GM20431 (cell line): ENCODE data around the gene CEP112.

Experiments
- in situ Hi-C: fragments of 300-500 bp; cut with MseI, MboI; formaldehyde crosslinking; loops from one replicate; pipeline ENCODE4 v1.15.0; 2020; ENCODE audit warnings: low sequenced_read_pairs; ENCODE audit not compliant: unreplicated experiment

CEP112 gene

DNA sequence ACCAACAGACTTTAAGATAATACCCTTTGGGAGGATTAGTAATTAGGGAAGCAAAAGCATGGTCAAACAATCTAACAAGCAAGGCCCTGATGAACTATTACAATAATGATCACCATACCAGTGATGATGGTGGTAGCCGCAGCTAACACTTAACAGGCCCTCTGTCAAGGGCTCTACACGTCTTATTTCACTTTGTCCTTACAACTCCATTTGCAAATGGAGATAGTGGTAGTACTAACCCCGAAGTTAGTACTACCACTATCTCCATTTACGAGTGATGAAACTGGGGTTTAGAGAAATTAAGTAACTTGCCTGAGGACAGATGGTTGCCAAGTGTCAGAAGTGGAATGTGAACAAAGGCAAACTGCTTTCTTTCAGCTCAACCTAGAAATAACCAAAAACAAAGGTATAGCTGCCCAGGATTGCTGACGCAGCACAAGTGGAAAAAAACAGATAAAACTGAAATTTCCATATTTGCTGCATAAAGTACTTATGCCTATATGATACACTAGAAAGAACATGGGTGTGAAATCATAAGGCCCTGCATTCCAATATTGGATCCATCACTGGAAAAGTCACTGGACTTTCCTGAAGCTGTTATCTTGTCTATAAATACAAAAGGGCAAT is 24.6 kb downstream of the CEP112 start:
- in situ Hi-C loops: loop anchor here (25.0 kb wide), 1 partner anchor 880 kb away; no protein-coding TSS in a partner anchor

DNA sequence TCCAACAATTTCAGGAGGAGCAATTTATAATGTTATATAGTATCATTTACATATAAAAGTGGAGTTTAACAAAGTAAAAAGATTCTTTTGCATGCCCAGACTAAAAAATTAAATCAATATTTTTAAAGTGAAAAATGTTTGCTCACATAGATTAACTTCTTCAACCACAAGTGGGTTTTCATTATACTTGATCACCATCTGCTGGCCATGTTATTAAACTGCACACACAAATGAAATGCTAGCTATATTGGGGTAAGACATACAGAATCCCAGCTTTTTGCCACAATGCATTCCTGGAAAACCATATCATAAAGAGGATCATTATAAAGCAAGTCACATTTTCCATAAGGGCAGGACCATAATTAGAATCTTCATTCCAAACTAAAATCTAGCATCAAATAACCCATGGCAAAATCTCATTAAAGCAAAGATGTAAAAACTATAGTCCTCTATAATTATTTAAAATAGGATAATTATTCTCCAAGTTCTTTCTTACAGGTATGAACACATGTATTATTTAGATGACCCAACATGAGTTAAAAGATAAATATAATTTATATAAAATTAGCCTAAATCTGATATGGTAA is 26.3 kb downstream of the CEP112 start:
- in situ Hi-C loops: loop anchor here (25.0 kb wide), 1 partner anchor 878 kb away; no protein-coding TSS in a partner anchor

DNA sequence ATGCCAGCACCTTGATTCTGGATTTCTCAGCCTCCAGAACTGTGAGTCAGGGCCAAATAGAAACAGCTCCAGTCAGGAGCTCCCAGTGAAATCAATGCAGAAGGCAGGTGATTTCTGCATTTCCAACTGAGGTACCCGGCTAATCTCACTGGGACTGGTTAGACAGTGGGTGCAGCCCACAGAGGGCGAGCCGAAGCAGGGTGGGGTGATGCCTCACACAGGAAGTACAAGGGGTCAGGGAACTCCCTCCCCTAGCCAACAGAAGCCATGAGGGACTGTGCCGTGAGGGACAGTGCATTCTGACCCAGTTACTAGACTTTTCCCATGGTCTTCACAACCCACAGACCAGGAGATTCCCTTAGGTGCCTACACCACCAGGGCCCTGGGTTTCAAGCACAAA is 36.9 kb downstream of the CEP112 start:
- in situ Hi-C loops: loop anchor here (25.0 kb wide), 1 partner anchor 868 kb away; no protein-coding TSS in a partner anchor

DNA sequence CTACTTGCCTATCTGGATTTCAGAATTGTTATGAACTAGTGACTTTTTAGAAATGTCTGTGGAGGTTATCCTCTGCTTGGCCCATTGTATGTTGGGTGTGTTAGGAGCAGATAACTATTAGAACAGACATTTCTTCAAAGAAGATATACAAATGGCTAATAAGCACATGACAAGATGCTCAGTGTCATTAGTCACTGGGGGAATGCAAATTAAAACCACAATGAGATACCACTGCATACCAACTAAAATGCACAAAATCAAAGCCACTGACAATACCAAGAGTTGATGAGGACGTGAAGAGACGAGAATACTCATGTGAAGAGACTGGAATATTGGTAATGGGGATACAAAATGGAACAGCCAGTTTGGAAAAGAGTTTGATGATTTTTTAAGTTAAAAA is 39.2 kb downstream of the CEP112 start:
- in situ Hi-C loops: loop anchor here (25.0 kb wide), 1 partner anchor 865 kb away; no protein-coding TSS in a partner anchor

DNA sequence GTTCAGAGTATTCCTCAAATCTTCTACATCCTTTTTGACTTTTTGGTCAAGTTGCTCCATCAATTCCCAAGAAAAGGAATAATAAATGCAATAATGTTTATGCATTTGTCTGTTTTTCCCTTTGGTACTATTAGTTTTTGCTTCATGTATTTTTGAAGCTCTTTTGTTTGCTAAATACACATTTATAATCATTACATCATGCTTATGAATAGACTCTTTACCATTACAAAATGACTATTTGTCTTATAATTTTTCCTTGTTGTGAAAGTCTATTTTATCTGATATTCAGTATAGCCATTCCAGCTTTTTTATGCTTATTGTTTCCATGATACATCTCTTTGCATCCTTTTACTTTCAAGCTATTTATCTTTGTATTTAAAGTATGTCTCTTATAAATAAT is 41.2 kb downstream of the CEP112 start:
- in situ Hi-C loops: loop anchor here (25.0 kb wide), 1 partner anchor 863 kb away; no protein-coding TSS in a partner anchor

DNA sequence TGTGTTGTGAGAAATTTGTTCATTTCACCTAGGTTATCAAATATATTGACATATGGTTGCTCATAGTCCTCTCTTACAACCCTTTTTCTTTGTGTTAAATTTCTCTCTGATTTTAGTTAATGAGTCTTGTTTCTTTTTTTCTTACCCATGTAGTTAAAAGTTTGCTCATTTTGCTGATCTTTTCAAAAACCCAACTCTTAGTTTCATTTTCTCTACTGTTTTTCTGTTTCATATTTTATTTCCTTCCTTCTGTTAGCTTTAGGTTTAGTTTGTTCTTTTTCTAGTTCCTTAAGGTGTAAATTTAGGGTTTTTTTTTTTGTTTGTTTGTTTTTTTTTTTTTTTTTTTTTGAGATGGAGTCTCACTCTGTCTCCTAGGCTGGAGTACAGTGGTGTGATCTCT is 42.4 kb downstream of the CEP112 start:
- in situ Hi-C loops: no loop called here

DNA sequence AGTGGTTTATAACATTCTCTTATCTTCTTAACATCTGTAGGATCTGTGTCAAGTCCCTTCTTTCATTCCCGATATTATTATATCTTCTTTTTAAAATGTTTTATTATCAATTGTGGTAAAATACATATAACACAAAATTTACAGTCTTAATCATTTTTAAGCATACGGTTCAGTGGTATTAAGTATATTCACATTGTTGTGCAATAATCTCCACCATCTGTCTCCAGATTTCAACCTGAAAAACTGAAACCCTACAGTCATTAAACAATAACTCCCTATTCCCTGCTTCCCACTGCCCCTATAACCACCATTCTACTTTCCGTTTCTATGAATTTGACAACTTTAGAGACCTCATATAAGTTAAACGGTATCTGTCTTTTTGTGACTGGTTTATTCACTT is 45.5 kb downstream of the CEP112 start:
- in situ Hi-C loops: no loop called here

DNA sequence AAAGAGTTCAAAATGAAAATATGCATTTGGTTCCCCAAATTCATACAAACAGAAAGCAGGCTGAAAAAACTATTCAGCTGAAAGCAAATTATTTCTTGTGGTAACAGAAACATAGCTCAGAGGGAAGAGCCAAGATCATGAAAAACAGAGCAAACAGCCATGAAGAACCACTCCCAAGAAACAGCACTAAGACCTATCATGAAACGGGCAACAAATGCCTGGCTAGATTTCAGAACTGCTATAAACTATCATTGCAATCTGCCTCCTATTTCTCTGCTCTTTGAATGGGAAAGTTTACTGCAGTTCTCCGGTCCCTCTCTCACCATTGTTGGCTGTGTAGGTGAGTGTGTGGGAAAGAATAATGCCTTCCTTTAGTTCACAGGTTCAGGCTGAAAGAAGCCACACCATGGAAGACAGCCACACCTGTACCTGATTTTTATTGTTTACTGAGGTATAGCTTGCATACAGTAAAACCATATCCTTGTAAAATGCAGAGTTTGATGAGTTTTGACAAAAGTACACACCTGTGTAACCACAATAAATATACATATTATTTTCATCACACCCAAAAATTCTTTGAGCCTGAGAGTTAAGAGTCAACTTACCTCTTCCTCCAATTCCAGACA is 48.2 kb downstream of the CEP112 start:
- in situ Hi-C loops: no loop called here

DNA sequence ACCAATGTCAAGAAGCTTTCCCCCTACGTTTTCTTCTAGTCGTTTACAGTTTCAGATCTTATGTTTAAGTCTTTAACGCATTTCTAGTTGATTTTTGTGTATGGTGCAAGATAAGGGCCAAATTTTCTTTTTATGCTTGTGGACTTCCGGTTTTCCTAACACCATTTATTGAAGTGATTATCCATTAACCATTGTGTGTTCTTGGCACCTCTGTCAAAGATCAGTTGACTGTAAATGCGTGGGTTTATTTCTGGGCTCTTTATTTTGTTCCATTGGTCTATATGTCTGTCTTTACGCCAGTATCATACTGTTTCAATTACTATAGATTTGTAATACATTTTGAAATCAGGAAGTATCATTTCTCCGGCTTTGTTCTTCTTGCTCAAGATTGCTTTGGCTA is 49.5 kb downstream of the CEP112 start:
- in situ Hi-C loops: no loop called here

DNA sequence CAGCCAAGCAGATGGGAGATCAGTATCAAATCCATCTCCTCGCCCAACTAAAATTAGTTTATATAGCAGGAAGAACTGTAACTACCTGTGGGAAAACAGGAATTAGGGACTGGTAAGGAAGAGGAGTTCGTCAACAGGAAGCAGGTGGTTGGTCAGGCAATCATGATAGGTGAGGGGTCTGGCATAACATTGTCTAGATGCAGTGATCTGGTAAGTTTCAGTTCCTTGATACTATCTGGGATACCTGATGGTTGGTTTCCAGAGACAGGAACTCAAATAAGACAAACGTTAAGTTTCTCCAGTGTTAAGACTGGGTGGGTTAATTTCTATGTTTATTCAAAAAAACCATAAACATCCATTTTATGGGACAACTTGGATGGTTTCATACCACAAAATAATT is 53.8 kb downstream of the CEP112 start:
- in situ Hi-C loops: no loop called here

DNA sequence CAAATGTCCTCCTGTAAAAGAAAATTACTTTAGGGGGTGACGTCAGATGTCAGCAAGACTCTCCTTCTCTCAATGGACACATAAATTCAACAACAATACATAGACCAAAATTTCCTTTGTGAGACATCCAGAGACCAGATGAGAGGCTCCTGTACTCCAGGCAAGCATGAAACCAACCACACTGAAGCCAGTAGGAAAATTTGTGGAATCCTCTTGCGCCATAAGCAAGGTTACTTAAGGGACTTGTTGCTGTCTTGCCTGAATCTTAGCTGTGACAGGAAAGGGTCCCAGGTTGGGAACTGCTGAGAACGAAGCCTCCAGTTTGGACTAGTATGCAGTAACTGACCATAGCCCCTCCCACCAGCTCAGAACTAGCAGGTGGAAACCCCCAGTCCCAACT is 56.0 kb downstream of the CEP112 start:
- in situ Hi-C loops: no loop called here

DNA sequence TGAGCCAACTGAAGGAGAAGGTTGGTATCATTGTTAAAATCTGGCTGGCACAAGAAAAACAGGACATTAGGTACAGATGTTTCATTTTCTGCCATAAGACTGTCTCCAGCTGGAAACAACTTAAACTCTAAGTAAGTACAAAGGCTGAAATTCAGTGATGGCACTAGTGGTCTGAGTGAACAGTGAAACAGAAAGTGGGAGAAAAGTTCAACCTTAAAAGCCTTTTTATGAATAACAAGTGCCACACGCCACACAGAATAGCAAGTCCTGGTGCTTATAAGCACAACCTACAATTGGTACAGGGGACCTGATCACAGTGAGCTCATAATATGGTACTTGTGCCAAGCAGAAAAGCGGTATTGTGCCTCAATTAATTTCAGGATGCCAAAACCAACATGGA is 56.7 kb downstream of the CEP112 start:
- in situ Hi-C loops: no loop called here

DNA sequence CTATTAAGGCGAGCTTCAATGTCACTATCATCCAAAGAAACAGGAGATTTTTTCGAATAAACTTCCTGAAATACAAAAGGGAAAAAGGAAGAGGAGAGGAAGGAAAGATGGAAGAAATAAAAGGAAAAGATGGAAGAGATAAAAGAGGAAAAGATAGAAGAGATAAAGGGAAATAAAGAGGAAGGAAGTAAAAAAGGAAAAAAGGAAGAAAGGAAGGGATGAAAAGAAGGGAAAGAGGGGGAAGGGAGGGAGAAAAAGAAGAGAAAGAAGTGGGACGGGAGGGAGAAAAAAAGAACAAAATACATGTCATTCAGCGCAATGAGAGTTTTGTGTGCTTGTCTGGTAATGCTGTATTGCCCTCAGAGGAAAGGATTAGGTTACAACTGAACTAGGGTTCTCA is 62.2 kb downstream of the CEP112 start:
- in situ Hi-C loops: no loop called here

DNA sequence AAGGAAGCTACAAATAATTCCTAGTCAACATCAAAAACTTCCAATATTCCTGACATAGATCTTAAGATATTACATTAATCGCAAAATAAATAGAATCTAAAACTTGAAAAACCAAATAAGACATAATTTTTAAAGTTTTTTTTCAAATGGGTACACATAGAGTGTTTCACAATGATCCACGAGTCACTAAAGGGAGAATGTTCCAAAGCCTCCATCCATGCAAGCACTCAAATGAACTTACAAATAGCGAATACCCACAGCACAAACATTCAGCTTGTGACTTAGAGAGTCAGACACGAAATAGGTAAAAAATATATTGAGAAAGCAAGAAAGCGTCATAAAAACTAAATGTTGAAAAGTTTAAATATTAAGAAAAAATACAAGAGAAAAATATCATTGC is 65.7 kb downstream of the CEP112 start:
- in situ Hi-C loops: no loop called here

DNA sequence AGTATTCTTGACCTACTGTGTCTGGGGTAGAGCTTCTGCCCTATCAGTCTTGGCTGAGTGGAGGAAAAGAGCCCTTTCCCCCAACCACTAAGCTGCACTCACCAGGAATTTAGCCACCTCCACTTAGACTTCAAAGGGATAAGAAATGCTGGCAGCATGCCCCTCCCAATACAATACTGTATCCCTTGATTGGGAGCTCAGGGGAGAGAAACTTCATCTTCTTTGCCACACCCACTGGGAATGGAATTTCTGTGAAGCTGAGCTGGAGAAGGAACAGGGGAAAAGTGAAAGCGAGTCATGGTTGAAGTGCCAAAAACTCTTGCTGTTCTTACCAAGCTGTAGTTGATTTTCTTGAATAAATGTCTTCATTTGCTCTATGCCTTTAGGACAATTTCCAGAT is 68.8 kb downstream of the CEP112 start:
- in situ Hi-C loops: no loop called here

DNA sequence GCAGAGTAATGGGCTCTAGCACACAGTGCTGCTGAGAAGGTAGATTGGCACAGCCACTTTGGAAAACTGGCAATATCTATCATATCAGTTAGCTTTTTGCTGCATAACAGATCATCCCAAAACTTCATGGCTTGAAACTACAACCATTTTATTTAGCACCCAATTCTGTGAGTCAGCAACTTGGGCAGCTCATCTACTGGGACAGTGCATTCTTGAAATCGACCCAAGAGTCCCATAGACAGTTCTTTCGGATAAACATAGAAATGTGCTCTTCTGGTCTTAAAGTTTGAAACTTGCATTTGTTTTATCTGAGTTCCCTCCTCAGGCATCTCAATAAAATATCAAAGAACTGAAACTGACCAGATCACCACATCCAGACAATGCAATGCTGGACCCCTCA is 76.7 kb downstream of the CEP112 start:
- in situ Hi-C loops: no loop called here

DNA sequence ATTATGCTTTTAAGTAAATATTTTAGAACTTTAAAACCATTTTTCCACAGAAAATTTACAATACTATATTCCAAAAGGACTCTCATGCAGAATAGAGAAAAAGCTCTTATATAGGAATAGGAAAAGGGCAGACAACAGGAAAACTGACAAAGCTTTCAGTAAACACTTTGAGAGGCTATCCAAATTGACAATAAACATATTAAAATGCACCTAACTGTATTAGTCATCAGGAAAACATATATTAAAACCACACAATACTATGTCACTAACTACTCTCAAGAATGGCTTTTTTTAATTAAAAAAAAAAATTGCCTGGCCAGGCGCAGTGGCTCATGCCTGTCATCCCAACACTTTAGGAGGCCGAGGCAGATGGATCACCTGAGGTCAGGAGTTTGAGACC is 77.3 kb downstream of the CEP112 start:
- in situ Hi-C loops: no loop called here

DNA sequence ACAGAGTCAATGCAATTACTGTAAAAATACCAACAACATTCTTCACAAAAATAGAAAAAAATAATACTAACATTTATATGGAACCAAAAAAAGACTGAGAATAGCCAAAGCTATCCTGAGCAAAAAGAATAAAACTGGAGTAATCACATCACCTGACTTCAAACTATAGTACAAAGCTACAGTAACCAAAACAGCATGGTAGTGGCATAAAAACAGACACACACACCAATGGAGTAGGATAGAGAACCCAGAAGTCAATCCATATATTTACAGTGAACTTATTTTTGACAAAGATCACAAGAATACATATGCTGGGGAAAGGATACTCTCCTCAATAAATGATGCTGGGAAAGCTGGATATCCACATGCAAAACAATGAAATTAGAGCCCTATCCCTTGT is 84.2 kb downstream of the CEP112 start:
- in situ Hi-C loops: no loop called here

DNA sequence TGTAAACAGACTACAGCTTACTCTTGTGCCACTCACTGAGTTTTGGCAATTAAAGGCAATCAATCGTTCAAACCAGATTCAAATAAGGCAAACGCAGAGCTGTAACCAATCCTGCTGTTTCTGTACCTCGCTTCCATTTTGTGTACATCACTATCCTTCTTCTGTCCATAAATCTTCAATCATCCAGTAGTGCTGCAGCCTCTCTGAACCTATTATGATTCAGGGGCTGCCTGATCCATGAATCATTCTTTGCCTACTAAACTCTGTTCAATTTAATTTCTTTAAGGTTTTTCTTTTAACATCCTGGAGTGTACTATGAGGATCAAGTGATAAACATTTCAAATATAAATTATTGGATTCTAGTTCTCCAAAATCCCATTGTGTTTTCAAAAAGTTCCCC is 93.9 kb downstream of the CEP112 start:
- in situ Hi-C loops: no loop called here

DNA sequence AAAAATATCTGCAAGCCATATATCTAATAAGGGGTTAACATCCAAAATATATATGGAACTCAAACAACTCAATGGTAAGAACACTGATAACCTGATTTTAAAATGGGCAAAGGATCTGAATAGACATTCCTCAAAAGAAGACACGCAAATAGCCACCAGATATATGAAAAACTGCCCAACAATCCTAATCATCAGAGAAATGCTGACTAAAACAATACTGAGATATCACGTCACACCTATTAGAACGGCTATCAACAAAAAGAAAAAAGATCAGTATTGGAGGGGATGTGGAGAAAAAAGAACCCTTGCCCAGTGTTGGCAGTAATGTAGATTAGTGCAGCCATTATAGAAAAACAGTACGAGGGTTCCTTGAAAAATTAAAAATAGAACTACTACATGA is 97.2 kb downstream of the CEP112 start:
- in situ Hi-C loops: no loop called here

DNA sequence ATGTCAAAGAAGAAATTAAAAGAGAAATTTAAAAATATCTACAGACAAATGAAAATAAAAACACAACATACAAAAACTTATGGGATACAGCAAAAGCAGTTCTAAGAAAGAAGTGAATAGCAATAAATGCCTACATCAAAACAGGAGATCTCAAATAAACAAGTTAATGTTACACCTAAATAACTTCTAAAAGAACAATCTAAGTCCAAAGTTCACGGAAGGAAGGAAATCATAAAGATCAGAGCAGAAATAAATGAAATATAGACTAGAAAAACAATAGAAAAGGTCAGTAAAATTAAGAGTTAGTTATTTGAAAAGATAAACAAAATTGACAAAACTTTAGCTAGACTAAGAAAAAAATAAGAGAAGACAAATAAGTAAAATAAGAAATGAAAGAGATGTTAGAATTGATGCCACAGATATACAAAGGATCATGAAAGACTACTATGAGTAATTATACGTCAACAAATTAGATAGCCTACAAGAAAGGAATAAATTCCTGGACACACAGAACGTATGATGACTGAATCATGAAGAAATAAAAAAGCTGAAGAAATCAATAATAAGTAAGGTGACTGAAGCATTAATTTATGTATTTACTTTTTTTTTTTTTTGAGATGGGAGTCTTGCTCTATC is 100.4 kb downstream of the CEP112 start:
- in situ Hi-C loops: no loop called here
